ENCODE data around the gene ANKS6. TPM values are rescaled to one million over a fixed set of nuclear protein-coding genes. Genes with fewer than 3 reads are reported as not detected.

The ANKS6 gene
- total RNA-seq, 1 experiment from 2014 or later = 46.3 TPM

DNA sequence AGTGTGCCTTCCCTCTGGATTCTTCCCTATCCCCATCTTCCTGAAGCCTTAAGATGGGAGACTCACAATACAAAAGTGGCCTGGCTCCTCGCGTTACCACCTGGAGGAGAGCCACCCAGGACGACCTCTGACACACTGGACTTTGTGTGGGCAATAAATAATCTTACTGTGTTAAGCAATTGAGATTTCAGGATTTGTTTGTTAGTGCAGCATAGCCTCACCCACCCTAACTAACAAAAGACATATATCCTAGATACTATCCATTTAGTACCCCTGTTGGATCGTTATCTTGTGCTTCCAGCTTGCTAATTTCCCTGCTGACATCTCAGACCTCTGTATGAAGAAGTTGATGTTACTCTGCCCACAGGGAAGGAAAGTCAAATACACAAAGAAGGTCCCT is 95.6 kb downstream of the ANKS6 start:
- Histone ChIP-seq H3K56ac (ENCODE audit: insufficient read length, low read depth, low read length) (no peak overlapping the region), H2BK15ac (ENCODE audit: low read depth, low read length) (no peak overlapping the region), H4K5ac (ENCODE audit: insufficient read length, low read depth, low read length) (no peak overlapping the region), H3K79me1 (ENCODE audit: insufficient read depth, low read depth, low read length, poor library complexity, severe bottlenecking) (no peaks in the 10 kb centered on the region), H2BK5ac (ENCODE audit: insufficient read length, low read length) (no peak overlapping the region), H3K27me3 (ENCODE audit: insufficient read depth, low read length) (peaks cover 2% of the 10 kb centered on the region; the same call in 1 of the 2 replicates), H3K9ac (ENCODE audit: extremely low read depth, insufficient read length, low read length) (no peak overlapping the region), H3K4me1 (ENCODE audit: insufficient read depth, low read length) (no peaks in the 10 kb centered on the region), H3T11ph (ENCODE audit: low read length) (no peak overlapping the region), H3K4me2 (ENCODE audit: insufficient read depth, insufficient read length, low read length) (no peak overlapping the region), H4K20me1 (ENCODE audit: control insufficient read depth, insufficient read depth, insufficient read length) (no peaks in the 10 kb centered on the region), H2BK120ac (ENCODE audit: low read depth, low read length, poor library complexity, severe bottlenecking) (no peak overlapping the region), H3K18ac (ENCODE audit: insufficient read length, low read depth, low read length) (no peak overlapping the region), H3K23me2 (ENCODE audit: insufficient read length, low read depth, low read length, poor library complexity, severe bottlenecking) (no peaks in the 10 kb centered on the region), H3K14ac (ENCODE audit: insufficient read depth, low read length) (no peak overlapping the region), H2AFZ (ENCODE audit: low read length) (no peak overlapping the region), H3K79me2 (ENCODE audit: insufficient read depth, low read length) (no peaks in the 10 kb centered on the region), H3K23ac (ENCODE audit: insufficient read length, low read depth, low read length) (no peak overlapping the region), H3K27ac (ENCODE audit: insufficient read length, low read depth, low read length) (no peak overlapping the region), H2BK12ac (ENCODE audit: insufficient read length, low read depth, low read length) (no peak overlapping the region), H2AK5ac (ENCODE audit: insufficient read length, low read length) (no peak overlapping the region), H2BK20ac (ENCODE audit: low read depth, low read length, poor library complexity, severe bottlenecking) (no peak overlapping the region), H3K9me3 (ENCODE audit: control insufficient read depth, low read depth, low read length) (no peaks in the 10 kb centered on the region), H4K8ac (replicated peaks; ENCODE audit: insufficient read length, low read depth, low read length) (no peak overlapping the region), H3K4ac (ENCODE audit: low read depth, low read length) (no peak overlapping the region), H4K91ac (ENCODE audit: insufficient read length, low read depth, low read length) (no peak overlapping the region)
- peaks cover 4 to 5% of the 10 kb centered on the region in 2 experiments for H3K4me1 Mint-ChIP-seq
- WGBS (ENCODE audit: extremely low coverage, insufficient read length, low lambda C conversion rate) = no CpG with 5 or more reads among the region's 4 CpGs
- H3K4me3 Mint-ChIP-seq = no peak overlapping the region
- TF ChIP-seq, protein P1, sequence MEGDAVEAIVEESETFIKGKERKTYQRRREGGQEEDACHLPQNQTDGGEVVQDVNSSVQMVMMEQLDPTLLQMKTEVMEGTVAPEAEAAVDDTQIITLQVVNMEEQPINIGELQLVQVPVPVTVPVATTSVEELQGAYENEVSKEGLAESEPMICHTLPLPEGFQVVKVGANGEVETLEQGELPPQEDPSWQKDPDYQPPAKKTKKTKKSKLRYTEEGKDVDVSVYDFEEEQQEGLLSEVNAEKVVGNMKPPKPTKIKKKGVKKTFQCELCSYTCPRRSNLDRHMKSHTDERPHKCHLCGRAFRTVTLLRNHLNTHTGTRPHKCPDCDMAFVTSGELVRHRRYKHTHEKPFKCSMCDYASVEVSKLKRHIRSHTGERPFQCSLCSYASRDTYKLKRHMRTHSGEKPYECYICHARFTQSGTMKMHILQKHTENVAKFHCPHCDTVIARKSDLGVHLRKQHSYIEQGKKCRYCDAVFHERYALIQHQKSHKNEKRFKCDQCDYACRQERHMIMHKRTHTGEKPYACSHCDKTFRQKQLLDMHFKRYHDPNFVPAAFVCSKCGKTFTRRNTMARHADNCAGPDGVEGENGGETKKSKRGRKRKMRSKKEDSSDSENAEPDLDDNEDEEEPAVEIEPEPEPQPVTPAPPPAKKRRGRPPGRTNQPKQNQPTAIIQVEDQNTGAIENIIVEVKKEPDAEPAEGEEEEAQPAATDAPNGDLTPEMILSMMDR (conservative IDR thresholded peaks at IDR 0.05) = no peak
- no peak overlapping the region for H3K27ac Mint-ChIP-seq
- no peaks in the 10 kb centered on the region for H3K36me3 Mint-ChIP-seq (ENCODE audit: insufficient read depth in 1 of 3, low read depth in 3 of 3)
- no peaks in the 10 kb centered on the region; a peak in 1 of 5 replicates for H3K9me3 Mint-ChIP-seq
- DNase-seq = no peak
- peaks cover 60% of the 10 kb centered on the region for H3K27me3 Mint-ChIP-seq (ENCODE audit: low read depth)
